Measurements from ENCODE around the gene IGSF21.
"Not testable (repeated sequence)": the region's sequence is repeated elsewhere in the genome, so short reads cannot be mapped to it uniquely, and the experiment has no call there.

IGSF21 gene

DNA sequence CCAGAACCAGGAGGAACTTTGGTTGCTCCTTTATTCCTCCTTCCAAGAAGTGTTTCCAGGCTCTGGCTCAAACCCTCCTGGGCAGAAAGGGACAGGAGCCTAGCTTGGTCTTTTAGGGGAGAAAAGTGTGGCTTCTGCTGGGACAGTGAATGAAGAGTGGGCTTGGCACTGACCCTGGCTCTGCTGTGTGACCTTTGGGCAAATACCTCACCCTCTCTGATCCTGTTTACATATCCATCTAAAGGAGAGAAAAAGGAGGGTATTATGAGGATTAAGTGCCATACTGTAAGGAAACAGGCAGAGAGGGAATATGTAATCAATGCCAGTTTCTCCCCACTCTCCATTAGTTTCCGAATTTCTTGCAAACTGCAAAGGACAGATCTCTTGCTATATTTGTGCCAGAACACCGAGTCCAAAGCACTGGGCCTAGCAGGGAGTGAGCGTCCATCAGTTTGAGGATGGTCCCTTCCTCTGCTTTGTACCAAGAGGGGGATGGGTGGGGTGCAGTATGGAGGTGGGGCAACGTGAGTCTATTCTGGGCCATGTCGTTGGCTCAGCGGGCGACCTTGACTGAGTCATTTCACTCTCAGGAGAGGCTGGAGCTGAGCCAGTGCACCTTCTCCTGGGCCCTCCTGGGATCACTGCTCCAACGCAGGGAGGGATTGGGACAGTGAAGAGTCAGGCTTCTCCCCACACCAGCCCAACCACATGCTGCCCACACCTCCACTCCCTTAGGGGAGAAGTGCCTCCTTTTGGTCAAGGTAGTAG lies 38.4 kb downstream of the IGSF21 start:
- no peak for DNase-seq (ENCODE audit: low read depth)

DNA sequence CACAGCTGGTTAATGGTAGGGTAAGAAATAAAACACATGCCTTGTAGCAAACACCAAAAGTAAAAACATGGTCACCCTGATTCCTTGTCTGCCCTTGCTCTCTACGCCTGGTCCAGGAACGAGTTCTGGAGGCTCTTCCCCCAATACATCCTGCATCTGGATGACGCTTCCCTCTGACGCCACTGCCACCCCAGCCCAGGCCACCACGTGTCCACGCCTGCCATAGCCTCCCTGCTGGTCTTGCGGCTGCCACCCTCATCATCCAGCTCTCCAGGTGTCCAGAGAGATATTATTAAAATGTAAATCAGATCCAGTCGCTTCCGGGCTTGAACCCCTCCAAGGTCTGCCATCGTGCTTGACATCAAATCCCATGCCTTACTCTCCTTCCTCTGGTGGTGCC lies 39.3 kb downstream of the IGSF21 start:
- DNase-seq (ENCODE audit: low read depth) = no peak

DNA sequence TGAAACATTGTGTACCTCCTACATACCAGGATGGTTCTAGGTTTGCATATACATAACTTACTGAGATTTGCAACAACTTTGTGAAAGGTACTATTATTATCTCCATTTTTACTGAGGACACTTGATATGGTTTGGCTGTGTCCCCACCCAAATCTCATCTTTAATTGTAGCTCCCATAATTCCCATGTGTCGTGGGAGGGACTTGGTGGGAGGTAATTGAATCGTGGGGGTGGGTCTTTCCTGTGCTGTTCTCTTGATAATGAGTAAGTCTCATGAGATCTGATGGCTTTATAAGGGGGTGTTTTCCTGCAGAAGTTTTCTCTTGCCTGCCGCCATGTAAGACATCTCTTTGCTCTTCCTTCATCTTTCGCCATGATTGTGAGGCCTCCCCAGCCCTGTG lies 40.1 kb downstream of the IGSF21 start:
- DNase-seq (ENCODE audit: low read depth) = no peak

DNA sequence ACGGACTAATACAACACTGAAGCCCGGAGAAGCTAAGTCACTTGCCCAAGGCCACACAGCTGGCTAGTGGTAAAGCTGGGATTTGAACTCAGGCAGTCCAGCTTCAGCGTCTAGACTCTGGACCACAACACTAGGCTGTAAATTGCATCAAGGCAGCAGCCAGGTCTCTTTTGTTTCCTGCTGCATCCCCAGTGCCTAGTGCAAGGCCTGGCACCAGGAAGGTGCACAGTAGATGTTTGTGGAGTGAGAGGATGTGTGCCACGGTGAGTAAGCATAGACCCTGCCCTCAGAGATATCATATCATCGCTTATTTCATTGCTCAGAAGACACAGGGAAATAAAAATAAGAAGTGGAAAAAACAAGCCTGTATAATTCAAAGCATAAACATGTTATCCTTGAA lies 40.9 kb downstream of the IGSF21 start:
- no peak for DNase-seq (ENCODE audit: low read depth)

DNA sequence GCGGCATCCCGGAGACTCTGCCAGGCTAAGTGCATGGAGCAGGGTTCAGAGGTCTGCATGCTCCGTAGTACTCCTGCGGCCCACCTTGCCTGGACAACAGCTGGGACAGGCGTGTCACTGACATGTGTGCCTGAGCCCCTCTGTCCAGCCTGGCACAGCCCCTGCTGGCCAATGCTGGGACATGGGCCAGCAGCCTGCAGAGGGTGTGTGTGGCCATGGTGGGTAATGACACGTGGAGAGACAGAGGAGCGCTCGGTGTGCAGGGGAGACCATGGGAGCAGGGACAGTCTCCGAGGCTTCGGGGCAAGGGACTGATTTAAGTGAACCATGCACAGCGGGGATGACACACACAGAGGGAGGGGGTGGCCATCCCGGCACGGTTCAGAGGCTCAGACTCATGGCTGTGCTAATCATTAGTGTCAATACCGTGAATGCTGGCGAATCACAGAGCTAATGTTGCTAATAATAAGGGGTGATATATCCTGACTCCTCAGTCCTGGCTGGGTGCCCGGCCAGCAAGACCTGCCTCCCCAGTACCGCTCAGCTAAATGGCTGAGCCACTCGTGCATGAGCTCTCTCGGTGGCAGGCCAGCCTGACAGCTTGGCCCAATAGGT lies 41.5 kb downstream of the IGSF21 start:
- DNase-seq (ENCODE audit: low read depth) = no peak

DNA sequence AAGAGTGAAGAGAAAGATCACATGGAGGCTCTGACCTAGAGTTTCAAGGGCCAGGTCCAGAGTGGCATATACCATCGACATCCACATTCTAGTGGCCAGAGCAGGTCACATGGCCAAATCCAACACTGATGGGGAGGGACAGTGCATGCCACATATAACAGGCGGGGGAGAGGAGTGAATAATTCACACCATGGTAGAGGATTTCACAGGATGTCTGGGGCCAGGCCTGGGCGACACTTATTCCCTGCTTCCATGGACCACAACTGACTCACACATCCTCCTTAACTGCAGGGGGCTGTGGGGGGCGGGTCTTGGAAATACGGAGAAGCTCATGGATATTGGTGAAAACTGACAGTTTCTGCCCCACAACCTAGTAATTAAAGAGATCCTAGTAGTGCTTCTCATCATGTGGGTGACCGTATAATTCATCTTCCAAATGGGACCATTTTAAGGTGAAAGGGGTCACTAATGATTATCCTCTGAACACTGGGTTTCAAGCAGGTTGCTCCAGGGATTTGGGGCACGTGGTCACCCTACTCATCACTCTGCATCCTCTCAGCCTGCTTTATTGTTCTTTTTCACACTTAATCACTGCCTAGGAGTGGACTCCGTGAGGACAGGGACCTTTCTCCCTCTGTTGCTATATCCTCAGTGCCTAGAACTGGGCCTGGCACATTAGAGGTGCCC lies 44.0 kb downstream of the IGSF21 start:
- no peak for DNase-seq (ENCODE audit: low read depth)

DNA sequence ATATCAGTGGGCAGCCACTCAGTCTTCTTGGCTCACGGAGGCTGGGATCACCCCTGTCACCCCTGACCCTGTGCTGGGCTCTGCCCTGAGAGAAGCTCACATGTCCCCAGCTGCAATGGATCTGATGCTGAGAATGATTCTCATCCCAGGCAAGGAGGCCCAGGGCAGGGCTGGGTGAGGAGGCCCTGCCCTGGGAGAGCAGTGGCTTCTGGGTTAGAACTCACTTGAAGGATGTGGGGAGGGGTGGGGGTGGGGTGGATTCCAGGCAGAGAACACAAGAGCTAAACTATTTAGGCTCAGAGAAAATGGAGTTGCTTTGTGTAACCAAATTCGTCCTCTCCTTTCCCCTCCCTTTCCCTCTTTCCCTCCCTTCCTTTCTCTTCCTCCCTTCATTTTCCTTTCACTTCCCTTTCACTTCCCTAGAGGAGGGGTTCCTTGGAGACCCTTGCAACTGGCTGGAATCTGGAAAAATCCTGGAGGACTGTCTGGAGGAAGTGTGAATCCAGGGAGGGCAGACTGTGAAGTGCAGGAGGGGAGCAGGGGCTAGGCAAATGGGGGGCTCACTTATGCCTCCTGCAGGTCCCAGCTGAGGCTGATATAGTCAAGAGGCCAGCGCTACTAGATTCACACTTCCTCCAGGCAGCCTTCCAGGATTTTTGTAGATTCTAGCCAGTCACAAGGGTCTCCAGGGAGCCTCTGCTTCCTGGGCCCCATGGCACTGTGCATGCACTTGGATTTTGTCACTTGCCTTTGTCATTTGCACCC lies 47.0 kb downstream of the IGSF21 start:
- DNase-seq (ENCODE audit: low read depth) = no peak

DNA sequence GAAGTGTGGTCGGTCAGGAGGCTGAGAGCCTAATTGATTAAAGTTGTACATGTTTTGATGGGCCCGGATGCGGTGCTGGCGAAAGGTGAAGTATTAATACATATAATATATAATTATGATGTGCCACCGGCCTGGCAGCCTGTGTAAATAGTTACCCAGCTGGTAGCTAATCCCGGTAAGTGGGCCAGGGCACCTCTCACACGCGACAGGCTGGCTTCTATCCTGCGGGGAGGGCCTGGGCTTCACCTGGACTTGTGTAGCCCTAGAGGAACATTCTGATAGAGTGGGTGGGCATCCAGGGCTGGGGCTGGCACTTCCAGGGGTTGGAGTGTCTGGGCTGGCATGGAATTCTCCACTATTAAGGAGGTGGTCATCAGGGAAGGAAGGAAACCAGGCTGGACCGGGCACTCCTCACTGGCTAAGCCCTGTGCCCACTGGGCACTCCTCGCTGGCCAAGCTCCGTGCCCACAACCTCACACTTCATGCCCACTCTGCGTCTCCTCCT lies 48.3 kb downstream of the IGSF21 start:
- DNase-seq (ENCODE audit: low read depth) = no peak

DNA sequence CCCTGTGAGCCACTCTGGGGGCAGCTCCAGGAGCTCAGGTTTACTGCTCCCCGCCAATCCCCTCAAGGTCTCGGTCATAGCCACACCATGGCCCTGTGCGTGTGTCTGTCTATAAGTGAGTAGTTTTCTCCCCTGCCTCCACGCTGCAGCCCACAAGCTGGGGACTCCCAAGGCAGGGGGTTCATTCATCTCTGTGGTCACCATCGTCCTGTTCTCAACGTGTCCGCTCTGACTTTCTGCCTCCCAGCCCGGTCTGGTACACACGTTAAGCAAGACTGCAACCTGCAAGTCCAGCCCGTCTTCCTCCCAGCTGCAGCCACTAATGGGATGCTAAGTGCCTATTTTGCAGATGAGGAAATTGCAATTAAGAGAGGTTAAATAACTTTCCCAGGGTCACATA lies 49.8 kb downstream of the IGSF21 start:
- no peak for DNase-seq (ENCODE audit: low read depth)

DNA sequence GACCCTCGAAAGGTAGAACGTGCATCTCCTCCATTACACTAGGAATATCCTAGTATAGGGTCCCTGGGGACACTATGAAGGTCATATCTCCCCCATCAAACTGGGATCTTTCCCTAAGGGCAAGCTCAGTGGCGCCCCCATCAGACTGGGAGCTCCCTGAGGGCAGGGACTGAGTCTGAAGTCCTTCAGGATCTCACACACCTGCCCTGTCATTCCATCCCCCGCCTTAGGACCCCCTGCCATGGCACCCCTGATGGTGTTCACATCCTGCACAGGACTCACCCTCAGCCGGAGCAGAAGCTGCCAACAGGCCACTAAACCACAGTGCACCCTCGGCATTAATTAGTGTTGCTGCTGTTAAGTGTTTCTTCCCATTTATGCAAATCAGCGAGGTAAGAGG lies 50.4 kb downstream of the IGSF21 start:
- no peak for DNase-seq (ENCODE audit: low read depth)

DNA sequence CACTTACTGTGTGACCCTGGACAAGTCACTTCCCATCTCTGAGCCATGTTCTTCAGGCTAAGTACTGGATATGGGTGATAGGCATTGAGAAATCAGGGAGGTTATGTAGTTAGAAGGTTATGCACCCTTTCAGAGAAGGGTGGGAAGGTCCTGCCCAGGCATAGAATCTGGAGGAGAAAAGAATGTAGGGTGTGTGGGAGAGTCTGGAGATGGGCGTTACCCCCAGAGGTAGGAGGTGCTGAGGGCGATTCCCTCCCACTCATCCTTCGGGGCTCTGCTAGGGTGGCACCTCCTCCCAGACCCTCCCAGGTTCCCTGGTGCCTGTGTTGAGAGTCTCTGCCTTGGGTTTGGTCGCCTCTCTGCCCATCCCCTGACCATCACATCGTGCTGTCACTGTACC lies 51.1 kb downstream of the IGSF21 start:
- DNase-seq (ENCODE audit: low read depth) = no peak

DNA sequence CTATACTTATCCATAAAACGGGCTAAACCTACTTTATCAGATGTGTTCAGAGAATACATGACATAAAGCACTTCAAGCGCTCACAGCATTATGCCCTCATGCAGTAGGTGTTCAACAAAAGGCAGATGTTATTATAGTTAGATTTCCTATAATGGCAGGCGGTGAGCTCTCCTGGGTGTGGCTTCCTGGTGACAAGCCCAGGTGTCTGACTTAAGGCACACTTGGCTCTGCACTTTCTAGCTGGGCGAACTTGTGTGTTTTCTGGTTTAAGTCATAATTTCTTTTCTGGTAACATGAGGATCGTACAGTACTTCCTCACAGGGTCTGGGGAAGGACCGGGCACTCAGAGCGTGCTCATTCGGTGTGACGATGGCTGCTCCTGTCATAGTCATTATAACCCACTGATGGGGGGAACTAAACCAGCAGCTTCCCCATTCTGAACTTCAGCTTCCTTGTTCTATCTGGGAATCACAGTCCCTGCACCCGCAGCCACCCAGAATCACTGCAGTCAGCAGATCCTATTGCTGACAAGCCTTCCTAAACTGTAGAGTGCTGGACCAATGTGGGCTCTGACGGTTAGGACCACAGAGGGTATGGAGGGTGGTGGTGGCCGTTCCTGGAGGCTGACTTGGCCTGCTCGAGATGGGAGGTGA lies 52.8 kb downstream of the IGSF21 start:
- DNase-seq (ENCODE audit: low read depth) = no peak

DNA sequence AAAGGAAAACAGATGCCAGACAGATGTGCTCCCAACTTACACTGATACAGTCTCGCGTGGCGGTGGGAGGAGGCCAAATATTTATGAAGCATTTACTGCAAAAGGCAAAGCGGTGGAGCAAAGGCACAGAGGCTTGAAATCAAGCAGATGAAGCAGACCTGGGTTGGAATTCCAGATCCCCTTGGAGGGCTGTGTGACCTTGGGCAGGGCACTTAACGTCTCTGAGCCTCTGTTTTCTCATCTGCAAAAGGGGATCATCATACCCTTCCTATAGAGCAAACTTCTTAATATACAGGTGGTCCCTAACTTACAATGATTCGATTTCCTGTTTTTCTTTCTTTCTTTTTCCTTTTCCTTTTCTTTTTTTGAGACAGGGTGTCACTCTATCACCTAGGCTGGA lies 54.1 kb downstream of the IGSF21 start:
- no peak for DNase-seq (ENCODE audit: low read depth)

DNA sequence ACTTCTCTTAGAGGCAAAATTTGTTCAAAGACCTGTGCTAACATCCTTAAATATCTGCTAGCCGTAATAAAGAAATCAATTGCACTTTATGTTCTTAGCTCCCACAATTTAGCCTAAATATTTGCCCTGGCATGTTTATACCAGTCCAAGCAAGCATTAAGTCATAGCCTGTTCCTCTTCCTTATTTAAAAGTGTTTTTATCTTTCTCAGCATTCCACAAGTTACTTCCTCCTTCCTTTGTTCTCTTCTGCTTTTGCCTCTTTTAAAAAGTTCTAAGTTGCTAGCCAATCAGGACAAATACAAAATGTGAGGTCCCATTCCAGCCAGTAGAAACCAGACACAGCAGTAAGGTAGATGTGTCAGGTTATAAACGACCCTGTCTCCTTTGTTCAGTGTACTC lies 58.0 kb downstream of the IGSF21 start:
- not testable (repeated sequence) for DNase-seq (ENCODE audit: low read depth)

DNA sequence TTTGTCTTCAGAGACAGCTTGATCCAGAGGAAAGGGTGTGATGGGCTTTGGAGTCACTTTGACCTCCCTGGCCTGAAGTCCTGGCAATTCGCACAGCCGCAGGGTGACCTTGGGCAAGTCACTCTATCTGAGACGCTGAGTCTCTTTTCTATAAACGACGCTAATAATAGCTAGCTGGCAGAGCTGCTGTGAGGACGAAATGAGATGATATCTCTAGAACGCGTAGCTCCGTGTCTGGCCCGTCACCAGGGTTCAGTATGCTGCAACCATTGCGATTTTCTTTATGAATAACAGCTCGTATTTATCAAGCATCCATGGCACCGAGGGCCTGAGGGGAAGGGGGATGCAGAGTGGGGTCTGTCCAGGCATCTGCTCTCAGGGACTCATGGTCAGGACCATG lies 58.7 kb downstream of the IGSF21 start:
- no peak for DNase-seq (ENCODE audit: low read depth)

DNA sequence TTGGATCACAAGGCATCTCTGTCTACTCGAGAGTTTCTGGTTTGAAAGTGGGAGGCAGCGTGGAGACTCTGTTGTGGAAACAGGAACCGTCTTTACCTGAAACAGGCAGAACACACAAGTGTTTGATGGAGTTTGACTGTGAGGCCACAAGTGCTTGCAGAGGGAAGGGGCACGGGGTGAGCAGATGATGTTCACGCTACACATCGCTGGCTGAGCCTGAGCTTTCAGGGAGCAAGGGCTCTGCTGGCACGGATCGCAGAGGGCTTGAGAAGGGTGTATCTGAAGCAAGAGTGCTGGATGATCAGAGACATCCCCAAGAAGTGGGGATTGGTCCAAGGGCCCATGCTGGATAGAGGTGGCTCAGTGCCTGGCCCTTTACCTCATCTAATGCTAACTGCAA lies 59.3 kb downstream of the IGSF21 start:
- DNase-seq (ENCODE audit: low read depth) = no peak

DNA sequence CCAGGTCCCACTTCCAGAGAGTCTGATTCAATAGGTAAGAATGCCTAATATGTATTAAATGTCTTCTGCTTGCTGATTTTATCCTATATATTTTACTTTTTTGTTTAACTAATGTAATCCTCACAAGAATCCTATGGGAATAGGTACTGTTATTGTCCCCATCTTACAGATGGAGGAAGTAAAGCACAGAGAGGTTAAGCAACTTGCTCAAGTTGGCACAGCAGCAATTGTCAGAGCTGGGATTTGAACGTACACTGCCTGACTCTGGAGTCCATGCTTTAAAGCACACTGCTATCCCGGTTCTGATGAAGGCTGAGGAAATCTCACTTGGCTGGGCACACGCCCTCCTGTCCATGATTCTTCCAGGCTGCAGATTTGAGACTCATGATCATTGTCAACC lies 62.8 kb downstream of the IGSF21 start:
- DNase-seq (ENCODE audit: low read depth) = no peak

DNA sequence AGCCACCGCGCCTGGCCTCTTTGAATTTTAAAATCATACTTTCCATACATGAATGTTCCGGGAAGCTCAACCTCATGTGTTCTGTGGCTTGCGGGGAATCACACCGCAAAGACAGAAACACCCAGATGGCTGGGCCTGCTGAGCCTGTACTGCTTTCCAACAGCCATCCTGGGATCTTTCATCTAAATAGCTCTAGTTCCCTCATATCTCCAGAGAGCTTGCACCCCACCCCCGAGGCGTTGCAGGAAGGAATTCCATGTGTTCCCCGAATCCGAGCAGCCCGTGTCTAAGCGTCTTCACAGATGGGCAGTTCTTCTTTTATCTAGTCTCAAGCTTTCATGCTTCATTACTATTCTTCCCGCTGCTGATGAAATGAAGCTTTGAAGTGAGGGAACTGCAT lies 66.4 kb downstream of the IGSF21 start:
- DNase-seq (ENCODE audit: low read depth) = no peak

DNA sequence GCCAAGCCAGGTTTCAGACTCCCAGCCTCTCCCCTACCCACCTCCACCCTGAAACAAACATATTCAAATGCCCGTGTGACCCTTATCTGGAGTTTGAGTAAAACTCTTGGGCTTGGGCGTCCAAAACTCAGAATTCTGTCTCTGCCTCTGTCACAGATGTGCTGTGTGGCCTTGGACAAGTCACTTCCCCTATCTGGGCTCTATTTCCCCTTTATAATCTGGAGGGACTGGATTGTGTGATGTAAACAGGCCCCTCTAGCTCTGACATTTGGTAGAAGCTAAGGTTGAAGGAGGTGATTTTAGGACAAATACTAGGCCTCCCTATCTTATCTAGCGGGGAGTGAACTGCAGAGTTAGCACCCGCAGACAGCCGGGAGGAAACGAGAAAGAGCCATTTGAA lies 67.5 kb downstream of the IGSF21 start:
- no peak for DNase-seq (ENCODE audit: low read depth)

DNA sequence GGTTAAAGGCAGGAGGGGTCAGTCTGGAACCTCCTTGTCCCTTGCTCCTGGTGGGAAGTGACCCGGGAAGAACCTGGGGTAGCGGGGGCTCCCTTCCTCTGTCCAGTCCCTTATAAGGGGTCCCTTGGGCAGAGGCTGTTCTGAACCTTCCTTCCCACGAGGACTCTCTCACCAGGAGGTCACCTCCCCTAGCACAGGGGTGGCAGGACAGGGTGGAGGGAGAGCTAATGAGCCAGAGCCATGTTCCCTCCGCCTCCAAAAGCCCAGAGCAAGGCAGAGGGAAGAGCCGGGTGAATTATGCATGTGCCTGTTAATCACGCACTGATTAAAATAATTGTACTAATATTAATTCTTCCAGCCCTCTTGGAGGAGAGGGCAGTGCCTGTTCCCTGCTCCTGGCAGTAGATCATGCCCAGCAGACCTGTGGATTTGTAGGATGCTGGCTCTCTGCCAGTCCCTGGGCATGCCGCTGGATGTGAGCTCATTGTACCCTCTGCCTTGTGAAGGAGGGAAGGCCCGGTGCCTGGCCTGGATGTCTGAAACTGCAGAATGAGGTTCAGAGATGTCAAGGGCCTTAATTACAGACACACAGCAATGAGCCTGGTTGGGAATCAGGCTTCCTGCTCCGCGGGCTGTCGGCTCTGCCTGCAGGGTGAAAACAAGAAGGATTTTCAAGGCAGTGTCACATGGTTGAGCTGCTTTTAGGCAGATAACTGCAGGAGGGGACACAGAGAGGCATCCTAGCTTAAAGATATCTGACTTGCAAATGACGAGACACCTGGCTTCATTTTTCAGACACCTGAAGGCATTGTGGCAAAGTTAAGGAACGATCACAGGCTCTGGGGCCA lies 68.2 kb downstream of the IGSF21 start:
- DNase-seq (ENCODE audit: low read depth) = no peak

DNA sequence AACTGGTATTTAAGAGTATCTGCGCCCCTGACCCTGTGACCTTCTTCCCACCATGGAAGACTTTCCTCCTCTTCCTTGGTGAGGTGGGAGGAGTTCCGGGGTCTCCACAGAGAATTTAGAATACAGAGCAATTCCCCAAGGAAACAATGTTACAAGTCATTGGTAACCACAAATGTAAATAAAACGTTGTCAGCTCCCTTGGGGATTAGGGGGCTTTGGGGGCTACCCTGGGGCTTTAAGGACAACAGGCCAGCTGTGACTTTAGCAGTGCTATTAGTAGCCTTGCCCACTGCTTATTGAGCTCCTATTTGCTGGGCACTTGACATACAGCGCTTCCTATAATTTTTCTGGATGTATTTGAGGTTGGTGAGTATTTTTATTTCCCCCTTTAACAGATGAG lies 69.0 kb downstream of the IGSF21 start:
- no peak for DNase-seq (ENCODE audit: low read depth)
